Activated CD4-positive, alpha-beta T cell treated with anti-CD3 and anti-CD28 coated beads for 36 hours (primary cell): Measurements from ENCODE around the gene ADGRB2. TPM values are rescaled to one million over a fixed set of nuclear protein-coding genes. Genes with fewer than 3 reads are reported as not detected.

ENCODE experiments used
- ATAC-seq: fragments of 200-7000 bp; cut with Tn5 transposase; one replicate; pipeline ENCODE4 v1.10.0; 2021; ENCODE audit warnings: mild to moderate bottlenecking, moderate library complexity
- CTCF ChIA-PET: fragments of 350-600 bp; sonication (Branson Sonifier 250); formaldehyde crosslinking; loops from one replicate; lab custom pipeline; 2021; ENCODE audit warnings: antibody characterized with exemption; lab: Charles Lee
- POLR2A ChIA-PET: fragments of 350-600 bp; sonication (Branson Sonifier 250); formaldehyde crosslinking; loops from one replicate; lab custom pipeline; 2021; ENCODE audit warnings: antibody characterized with exemption, inconsistent platforms; lab: Charles Lee
- DNase-seq: peaks from one replicate; pipeline ENCODE4 v3.0.0-alpha.2; 2020
- H3K27ac Mint-ChIP-seq: one replicate; pipeline ENCODE4 v1.8.0; 2021; ENCODE audit warnings: mixed read lengths
- H3K27me3 Mint-ChIP-seq: one replicate; pipeline ENCODE4 v1.8.0; 2021; ENCODE audit warnings: mixed read lengths
- H3K36me3 Mint-ChIP-seq: one replicate; pipeline ENCODE4 v1.8.0; 2021; ENCODE audit warnings: low read depth, mixed read lengths
- H3K4me1 Mint-ChIP-seq: one replicate; pipeline ENCODE4 v1.8.0; 2021; ENCODE audit warnings: mixed read lengths
- H3K4me3 Mint-ChIP-seq: one replicate; pipeline ENCODE4 v1.8.0; 2021; ENCODE audit warnings: mild to moderate bottlenecking, moderate library complexity, mixed read lengths
- H3K9me3 Mint-ChIP-seq: one replicate; pipeline ENCODE4 v1.8.0; 2021; ENCODE audit warnings: low read depth, mixed read lengths
- intact Hi-C, 2 experiments: fragments of 100-400 bp; cut with DNase I in 1 of 2; cut with micrococcal nuclease in 1 of 2; formaldehyde crosslinking; loops; one replicate each; pipeline versions ENCODE4 v1.14.2 to v1.15.1; 2022 to 2024; cut with DNase I, micrococcal nuclease
- total RNA-seq, 2 experiments: library from RNA; stranded (reverse); gene quantifications; one replicate each; pipeline ENCODE4 v1.2.3, GENCODE V29; 2021

Gene ADGRB2
- total RNA-seq, 2 experiments from 2014 or later = 1.2 TPM

- ChIA-PET POLR2A (interaction anchor here (0.7 kb wide), 1 partner anchor 134 kb away, joined by 6 read pairs; no protein-coding TSS in a partner anchor), CTCF (interaction anchor here (0.6 to 1.1 kb wide), 4 partner anchors 12 to 376 kb away, joined by 3 to 5 read pairs (median 3); no protein-coding TSS in a partner anchor)
- ATAC-seq (no peak), DNase-seq (no peak)
- H3K27ac Mint-ChIP-seq = no peak overlapping the region
- no peak overlapping the region for H3K4me3 Mint-ChIP-seq
- H3K4me1 Mint-ChIP-seq = no peaks in the 10 kb centered on the region
- intact Hi-C loops = no loop called here
- H3K9me3 Mint-ChIP-seq = no peaks in the 10 kb centered on the region
- peaks cover 10% of the 10 kb centered on the region for H3K27me3 Mint-ChIP-seq
- H3K36me3 Mint-ChIP-seq = no peaks in the 10 kb centered on the region
Observed at GRCh38 chr1:31779687-31780086, 15.5 kb upstream of the ADGRB2 start.

GRCh38 chr1:31778763-31779488 is 14.8 kb upstream of the ADGRB2 start:
- no peak overlapping the region for H3K4me3 Mint-ChIP-seq
- intact Hi-C loops = no loop called here
- H3K9me3 Mint-ChIP-seq = no peaks in the 10 kb centered on the region
- no peaks in the 10 kb centered on the region for H3K36me3 Mint-ChIP-seq
- no peak overlapping the region for H3K27ac Mint-ChIP-seq
- peaks cover 8% of the 10 kb centered on the region for H3K4me1 Mint-ChIP-seq
- CTCF ChIA-PET = interaction anchor here (0.6 to 3.1 kb wide), 6 partner anchors 10 to 244 kb away, joined by 3 to 15 read pairs (median 3); no protein-coding TSS in a partner anchor
- POLR2A ChIA-PET = interaction anchor here (0.7 kb wide), 1 partner anchor 134 kb away, joined by 6 read pairs; no protein-coding TSS in a partner anchor
- no peak for ATAC-seq
- no peak for DNase-seq
- peaks cover 16% of the 10 kb centered on the region for H3K27me3 Mint-ChIP-seq

- DNase-seq (no peak), ATAC-seq (no peak)
- intact Hi-C loops = no loop called here
- ChIA-PET POLR2A (no interaction called here), CTCF (interaction anchor here (0.6 to 3.1 kb wide), 3 partner anchors 12 to 278 kb away, joined by 3 to 15 read pairs (median 8); no protein-coding TSS in a partner anchor)
- no peak overlapping the region for H3K27ac Mint-ChIP-seq
- peaks cover 29% of the 10 kb centered on the region for H3K4me1 Mint-ChIP-seq
- H3K9me3 Mint-ChIP-seq = no peaks in the 10 kb centered on the region
- peaks cover 29% of the 10 kb centered on the region for H3K27me3 Mint-ChIP-seq
- no peaks in the 10 kb centered on the region for H3K36me3 Mint-ChIP-seq
- H3K4me3 Mint-ChIP-seq = no peak overlapping the region
Observed at GRCh38 chr1:31776516-31776915, 12.4 kb upstream of the ADGRB2 start.

GRCh38 chr1:31776032-31776431 is 11.9 kb upstream of the ADGRB2 start:
- Mint-ChIP-seq H3K4me1 (peaks cover 34% of the 10 kb centered on the region), H3K4me3 (no peak overlapping the region), H3K27me3 (peaks cover 29% of the 10 kb centered on the region), H3K36me3 (no peaks in the 10 kb centered on the region), H3K27ac (no peak overlapping the region), H3K9me3 (no peaks in the 10 kb centered on the region)
- DNase-seq (no peak), ATAC-seq (no peak)
- intact Hi-C loops = no loop called here
- ChIA-PET CTCF (interaction anchor here (0.5 to 3.1 kb wide), 4 partner anchors 13 to 352 kb away, joined by 3 to 15 read pairs (median 3); no protein-coding TSS in a partner anchor), POLR2A (no interaction called here)

- POLR2A ChIA-PET = no interaction called here
- H3K27me3 Mint-ChIP-seq = peaks cover 29% of the 10 kb centered on the region
- no peak overlapping the region for H3K4me3 Mint-ChIP-seq
- no peak overlapping the region for H3K27ac Mint-ChIP-seq
- intact Hi-C loops = no loop called here
- CTCF ChIA-PET = interaction anchor here (0.5 to 0.8 kb wide), 2 partner anchors 33 to 351 kb away, joined by 3 read pairs; no protein-coding TSS in a partner anchor
- H3K4me1 Mint-ChIP-seq = peaks cover 40% of the 10 kb centered on the region
- DNase-seq (no peak), ATAC-seq (no peak)
- no peaks in the 10 kb centered on the region for H3K36me3 Mint-ChIP-seq
- no peaks in the 10 kb centered on the region for H3K9me3 Mint-ChIP-seq
Observed at GRCh38 chr1:31775210-31775999, 11.3 kb upstream of the ADGRB2 start.

- CTCF ChIA-PET = interaction anchor here (0.6 kb wide), 1 partner anchor 15 kb away, joined by 3 read pairs; no protein-coding TSS in a partner anchor
- Mint-ChIP-seq H3K9me3 (no peaks in the 10 kb centered on the region), H3K4me1 (peaks cover 48% of the 10 kb centered on the region), H3K27ac (no peak overlapping the region), H3K27me3 (peaks cover 29% of the 10 kb centered on the region), H3K36me3 (no peaks in the 10 kb centered on the region), H3K4me3 (no peak overlapping the region)
- DNase-seq = no peak
- POLR2A ChIA-PET = no interaction called here
- intact Hi-C loops = no loop called here
- no peak for ATAC-seq
Observed at GRCh38 chr1:31774495-31774894, 10.4 kb upstream of the ADGRB2 start.

- Mint-ChIP-seq H3K27ac (no peak overlapping the region), H3K4me3 (no peak overlapping the region), H3K36me3 (no peaks in the 10 kb centered on the region), H3K27me3 (peaks cover 29% of the 10 kb centered on the region), H3K4me1 (peaks cover 54% of the 10 kb centered on the region), H3K9me3 (no peaks in the 10 kb centered on the region)
- intact Hi-C loops = no loop called here
- ChIA-PET POLR2A (no interaction called here), CTCF (interaction anchor here (0.6 kb wide), 2 partner anchors 15 to 75 kb away, joined by 3 read pairs; no protein-coding TSS in a partner anchor)
- peak; percentile 27 for ATAC-seq
- DNase-seq = peak; percentile 48
Observed at GRCh38 chr1:31773861-31774260, 9.7 kb upstream of the ADGRB2 start.

- Mint-ChIP-seq H3K27me3 (peaks cover 29% of the 10 kb centered on the region), H3K36me3 (no peaks in the 10 kb centered on the region), H3K9me3 (no peaks in the 10 kb centered on the region), H3K4me1 (peaks cover 61% of the 10 kb centered on the region), H3K27ac (peak overlapping the region; percentile 96), H3K4me3 (peak overlapping the region; percentile 74)
- CTCF ChIA-PET = no interaction called here
- POLR2A ChIA-PET = no interaction called here
- ATAC-seq (no peak), DNase-seq (no peak)
- intact Hi-C loops = loop anchor here in 1 of 2 experiments (1.0 kb wide), 2 partner anchors 10 to 16 kb away; no protein-coding TSS in a partner anchor
Observed at GRCh38 chr1:31772669-31773248, 8.6 kb upstream of the ADGRB2 start.

GRCh38 chr1:31771891-31772668 is 7.9 kb upstream of the ADGRB2 start:
- ChIA-PET CTCF (no interaction called here), POLR2A (no interaction called here)
- DNase-seq = peak; percentile 79
- ATAC-seq = peak; percentile 78
- Mint-ChIP-seq H3K27me3 (peaks cover 29% of the 10 kb centered on the region), H3K4me3 (peak overlapping the region; percentile 74), H3K27ac (peak overlapping the region; percentile 96), H3K4me1 (peaks cover 61% of the 10 kb centered on the region), H3K36me3 (no peaks in the 10 kb centered on the region), H3K9me3 (no peaks in the 10 kb centered on the region)
- intact Hi-C loops = loop anchor here in 1 of 2 experiments (1.0 kb wide), 2 partner anchors 10 to 16 kb away; no protein-coding TSS in a partner anchor

- H3K4me3 Mint-ChIP-seq = no peak overlapping the region
- H3K9me3 Mint-ChIP-seq = no peaks in the 10 kb centered on the region
- H3K27me3 Mint-ChIP-seq = peaks cover 20% of the 10 kb centered on the region
- CTCF ChIA-PET = interaction anchor here (1.0 to 1.5 kb wide), 4 partner anchors 10 to 186 kb away, joined by 3 to 11 read pairs (median 4); no protein-coding TSS in a partner anchor
- no peak overlapping the region for H3K27ac Mint-ChIP-seq
- DNase-seq (no peak), ATAC-seq (no peak)
- intact Hi-C loops = loop anchor here in 1 of 2 experiments (10.0 kb wide), 1 partner anchor 705 kb away; the partner anchor contains the start of gene PUM1
- no peaks in the 10 kb centered on the region for H3K36me3 Mint-ChIP-seq
- POLR2A ChIA-PET = interaction anchor here (0.9 to 1.3 kb wide), 2 partner anchors 125 to 162 kb away, joined by 4 read pairs; partner anchors contain the start of gene PEF1
- peaks cover 61% of the 10 kb centered on the region for H3K4me1 Mint-ChIP-seq
Observed at GRCh38 chr1:31769720-31770390, 5.7 kb upstream of the ADGRB2 start.
